Neural cell (in vitro differentiated cells): Measurements from ENCODE around the gene CFB. TPM values are rescaled to one million over a fixed set of nuclear protein-coding genes. Genes with fewer than 3 reads are reported as not detected.

ENCODE experiments used
- H2AFZ ChIP-seq: fragments of 200-600, 300-800 bp; sonication (generic), shearing (Covaris generic); 2 replicates; pipeline ENCODE4 v1.6.0; 2014; ENCODE audit warnings: low read depth, mild to moderate bottlenecking, antibody characterized with exemption, low read length, moderate library complexity
- H3F3A ChIP-seq: fragments of 200-600 bp; shearing (Covaris generic); 2 replicates; pipeline ENCODE4 v1.6.1; 2016; ENCODE audit warnings: mild to moderate bottlenecking, moderate library complexity, mixed read lengths, antibody characterized with exemption, low read length; ENCODE audit not compliant: insufficient read depth, poor library complexity, severe bottlenecking
- H3K27ac ChIP-seq: fragments of 200-600, 300-800 bp; sonication (generic), shearing (Covaris generic); 2 replicates; pipeline ENCODE4 v1.5.1; 2014; ENCODE audit warnings: mild to moderate bottlenecking, low read length, moderate library complexity
- H3K27me3 ChIP-seq: fragments of 300-800, 200-600 bp; sonication (generic), shearing (Covaris generic); 2 replicates; pipeline ENCODE4 v1.6.0; 2014; ENCODE audit warnings: mild to moderate bottlenecking, low read depth, low read length, moderate library complexity; ENCODE audit not compliant: insufficient read depth
- H3K36me3 ChIP-seq: fragments of 300-800, 200-600 bp; sonication (generic), shearing (Covaris generic); 2 replicates; pipeline ENCODE4 v1.5.1; 2014; ENCODE audit warnings: mild to moderate bottlenecking, antibody characterized with exemption, low read length, moderate library complexity; ENCODE audit not compliant: insufficient read depth
- H3K4me2 ChIP-seq: fragments of 300-800, 200-600 bp; sonication (generic), shearing (Covaris generic); 2 replicates; pipeline ENCODE4 v1.6.0; 2014; ENCODE audit warnings: mild to moderate bottlenecking, low read length
- H3K4me3 ChIP-seq: fragments of 300-800, 200-600 bp; sonication (generic), shearing (Covaris generic); 2 replicates; pipeline ENCODE4 v1.5.1; 2014; ENCODE audit warnings: mild to moderate bottlenecking, low read length, moderate library complexity
- H3K79me2 ChIP-seq: fragments of 200-600 bp; shearing (Covaris generic); replicated peaks from 2 replicates; pipeline ENCODE4 v1.6.0; 2014; ENCODE audit warnings: mild to moderate bottlenecking, low read length, moderate library complexity; ENCODE audit not compliant: insufficient read depth
- H3K9ac ChIP-seq: fragments of 300-800, 200-600 bp; sonication (generic), shearing (Covaris generic); 2 replicates; pipeline ENCODE4 v1.6.1; 2016; ENCODE audit warnings: mild to moderate bottlenecking, low read length, mixed read lengths
- H3K9me2 ChIP-seq: fragments of 200-600 bp; shearing (Covaris generic); 2 replicates; pipeline ENCODE4 v1.6.1; 2016; ENCODE audit warnings: mild to moderate bottlenecking, low read length, mixed read lengths; ENCODE audit not compliant: insufficient read depth
- H3K9me3 ChIP-seq: fragments of 200-600, 300-800 bp; sonication (generic), shearing (Covaris generic); 2 replicates; pipeline ENCODE4 v1.6.1; 2016; ENCODE audit warnings: mild to moderate bottlenecking, mixed run types, low read length, moderate library complexity, mixed read lengths
- H4K20me1 ChIP-seq: fragments of 200-600 bp; shearing (Covaris generic); 2 replicates; pipeline ENCODE4 v1.6.1; 2016; ENCODE audit warnings: mild to moderate bottlenecking, mixed run types; ENCODE audit not compliant: insufficient read depth
- EP300 ChIP-seq: fragments of 450-650 bp; conservative IDR thresholded peaks from 2 replicates; pipeline ENCODE4 v1.6.1; 2014; ENCODE audit warnings: antibody characterized with exemption, mild to moderate bottlenecking, moderate library complexity; ENCODE audit not compliant: poor library complexity, severe bottlenecking
- EZH2 ChIP-seq: fragments of 200-600, 300-800 bp; shearing (Covaris generic), sonication (generic); IDR thresholded peaks from 2 replicates; pipeline ENCODE4 v1.6.1; 2014; ENCODE audit warnings: antibody characterized with exemption, low read length, borderline replicate concordance, mild to moderate bottlenecking; ENCODE audit not compliant: insufficient read depth, poor library complexity, severe bottlenecking
- MXI1 ChIP-seq: fragments of 450-650 bp; conservative IDR thresholded peaks from 2 replicates; pipeline ENCODE4 v1.6.1; 2014; ENCODE audit warnings: antibody characterized with exemption, mild to moderate bottlenecking; ENCODE audit not compliant: poor library complexity, severe bottlenecking
- POLR2AphosphoS5 ChIP-seq: IDR thresholded peaks from 2 replicates; pipeline ENCODE4 v1.6.1; 2012
- RAD21 ChIP-seq: fragments of 450-650 bp; conservative IDR thresholded peaks from 2 replicates; pipeline ENCODE4 v1.6.1; 2014; ENCODE audit warnings: antibody characterized with exemption, mild to moderate bottlenecking, moderate library complexity
- SMC3 ChIP-seq: fragments of 450-650 bp; conservative IDR thresholded peaks from 2 replicates; pipeline ENCODE4 v1.6.1; 2014; ENCODE audit warnings: antibody characterized with exemption, mild to moderate bottlenecking, moderate library complexity; ENCODE audit not compliant: poor library complexity
- TAF1 ChIP-seq: IDR thresholded peaks from 2 replicates; pipeline ENCODE4 v1.6.1; 2012; ENCODE audit warnings: low read depth
- polyA plus RNA-seq: library from polyadenylated mRNA; depleted of rRNA; stranded (reverse); fragments of >200 nt; gene quantifications from 2 replicates; pipeline ENCODE4 v1.2.3, GENCODE V29; 2014
- TF ChIP-seq, protein P1 (sequence below): IDR thresholded peaks from 2 replicates; pipeline ENCODE4 v1.6.1; 2012; ENCODE audit warnings: borderline replicate concordance
- TF ChIP-seq, protein P2 (sequence below): fragments of 450-650 bp; IDR thresholded peaks from 2 replicates; pipeline ENCODE4 v1.5.1; 2014; ENCODE audit warnings: antibody characterized with exemption, mild to moderate bottlenecking, moderate library complexity; ENCODE audit not compliant: poor library complexity, severe bottlenecking

The CFB gene
- polyA plus RNA-seq, 1 donor from 2014 or later: 0.97 TPM

DNA sequence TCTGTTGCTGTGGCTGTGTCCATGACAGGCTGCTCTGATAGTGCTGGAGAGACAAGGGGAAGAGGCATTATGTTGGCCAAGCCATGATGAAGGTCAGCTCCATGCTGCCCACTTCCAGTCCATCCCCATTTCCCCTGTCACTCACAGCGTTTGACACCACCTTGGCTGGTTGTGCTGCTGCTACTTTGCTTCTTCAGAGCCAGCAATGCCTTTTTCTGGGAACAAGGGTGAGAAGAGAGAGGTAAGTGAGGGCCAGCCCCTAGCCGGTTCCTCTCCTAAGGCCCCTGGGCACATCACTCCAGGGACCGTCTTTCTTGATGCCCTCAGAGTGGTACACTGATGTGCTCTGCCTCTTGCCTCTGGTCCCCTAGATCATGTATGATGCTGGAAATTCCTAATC is 10.9 kb downstream of the CFB start:
- no peak for TF ChIP-seq POLR2AphosphoS5
- no peak for TF ChIP-seq MXI1
- no peak for TF ChIP-seq SMC3
- TF ChIP-seq EZH2: no peak
- TF ChIP-seq, protein P1, sequence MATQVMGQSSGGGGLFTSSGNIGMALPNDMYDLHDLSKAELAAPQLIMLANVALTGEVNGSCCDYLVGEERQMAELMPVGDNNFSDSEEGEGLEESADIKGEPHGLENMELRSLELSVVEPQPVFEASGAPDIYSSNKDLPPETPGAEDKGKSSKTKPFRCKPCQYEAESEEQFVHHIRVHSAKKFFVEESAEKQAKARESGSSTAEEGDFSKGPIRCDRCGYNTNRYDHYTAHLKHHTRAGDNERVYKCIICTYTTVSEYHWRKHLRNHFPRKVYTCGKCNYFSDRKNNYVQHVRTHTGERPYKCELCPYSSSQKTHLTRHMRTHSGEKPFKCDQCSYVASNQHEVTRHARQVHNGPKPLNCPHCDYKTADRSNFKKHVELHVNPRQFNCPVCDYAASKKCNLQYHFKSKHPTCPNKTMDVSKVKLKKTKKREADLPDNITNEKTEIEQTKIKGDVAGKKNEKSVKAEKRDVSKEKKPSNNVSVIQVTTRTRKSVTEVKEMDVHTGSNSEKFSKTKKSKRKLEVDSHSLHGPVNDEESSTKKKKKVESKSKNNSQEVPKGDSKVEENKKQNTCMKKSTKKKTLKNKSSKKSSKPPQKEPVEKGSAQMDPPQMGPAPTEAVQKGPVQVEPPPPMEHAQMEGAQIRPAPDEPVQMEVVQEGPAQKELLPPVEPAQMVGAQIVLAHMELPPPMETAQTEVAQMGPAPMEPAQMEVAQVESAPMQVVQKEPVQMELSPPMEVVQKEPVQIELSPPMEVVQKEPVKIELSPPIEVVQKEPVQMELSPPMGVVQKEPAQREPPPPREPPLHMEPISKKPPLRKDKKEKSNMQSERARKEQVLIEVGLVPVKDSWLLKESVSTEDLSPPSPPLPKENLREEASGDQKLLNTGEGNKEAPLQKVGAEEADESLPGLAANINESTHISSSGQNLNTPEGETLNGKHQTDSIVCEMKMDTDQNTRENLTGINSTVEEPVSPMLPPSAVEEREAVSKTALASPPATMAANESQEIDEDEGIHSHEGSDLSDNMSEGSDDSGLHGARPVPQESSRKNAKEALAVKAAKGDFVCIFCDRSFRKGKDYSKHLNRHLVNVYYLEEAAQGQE: no peak
- TF ChIP-seq TAF1: no peak
- no peak for TF ChIP-seq RAD21
- TF ChIP-seq EP300: no peak
- TF ChIP-seq, protein P2, sequence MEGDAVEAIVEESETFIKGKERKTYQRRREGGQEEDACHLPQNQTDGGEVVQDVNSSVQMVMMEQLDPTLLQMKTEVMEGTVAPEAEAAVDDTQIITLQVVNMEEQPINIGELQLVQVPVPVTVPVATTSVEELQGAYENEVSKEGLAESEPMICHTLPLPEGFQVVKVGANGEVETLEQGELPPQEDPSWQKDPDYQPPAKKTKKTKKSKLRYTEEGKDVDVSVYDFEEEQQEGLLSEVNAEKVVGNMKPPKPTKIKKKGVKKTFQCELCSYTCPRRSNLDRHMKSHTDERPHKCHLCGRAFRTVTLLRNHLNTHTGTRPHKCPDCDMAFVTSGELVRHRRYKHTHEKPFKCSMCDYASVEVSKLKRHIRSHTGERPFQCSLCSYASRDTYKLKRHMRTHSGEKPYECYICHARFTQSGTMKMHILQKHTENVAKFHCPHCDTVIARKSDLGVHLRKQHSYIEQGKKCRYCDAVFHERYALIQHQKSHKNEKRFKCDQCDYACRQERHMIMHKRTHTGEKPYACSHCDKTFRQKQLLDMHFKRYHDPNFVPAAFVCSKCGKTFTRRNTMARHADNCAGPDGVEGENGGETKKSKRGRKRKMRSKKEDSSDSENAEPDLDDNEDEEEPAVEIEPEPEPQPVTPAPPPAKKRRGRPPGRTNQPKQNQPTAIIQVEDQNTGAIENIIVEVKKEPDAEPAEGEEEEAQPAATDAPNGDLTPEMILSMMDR: no peak
- Histone ChIP-seq H4K20me1 (no peaks in the 10 kb centered on the region), H3K9me3 (no peaks in the 10 kb centered on the region), H3K9me2 (no peaks in the 10 kb centered on the region), H3K4me3 (no peak overlapping the region), H3K27me3 (no peaks in the 10 kb centered on the region), H3K79me2 (peaks cover 24% of the 10 kb centered on the region), H3K27ac (no peak overlapping the region), H3F3A (no peaks in the 10 kb centered on the region), H3K36me3 (no peaks in the 10 kb centered on the region), H2AFZ (no peak overlapping the region), H3K9ac (no peak overlapping the region), H3K4me2 (no peak overlapping the region)

DNA sequence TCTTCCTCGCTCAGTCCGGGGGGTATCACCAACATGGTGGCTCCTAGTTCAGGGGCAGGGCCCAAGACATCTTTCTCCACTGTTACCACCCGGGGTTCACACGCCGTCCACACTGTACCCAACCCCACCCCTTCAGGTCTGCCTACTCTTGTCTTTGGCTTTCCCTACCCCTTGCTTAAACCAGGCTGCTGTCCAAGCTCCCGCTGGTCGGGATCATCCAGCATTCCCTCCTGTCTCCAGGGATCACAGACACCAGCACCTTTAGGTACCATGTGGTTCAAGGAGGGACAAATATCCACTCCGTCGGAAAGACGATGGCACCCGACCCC is 12.5 kb downstream of the CFB start:
- peaks cover 24% of the 10 kb centered on the region for H3K79me2 ChIP-seq
- no peaks in the 10 kb centered on the region for H3K27me3 ChIP-seq
- no peaks in the 10 kb centered on the region for H3F3A ChIP-seq
- H3K9ac ChIP-seq: peak overlapping the region; percentile 94
- peak overlapping the region; percentile 83 for H3K27ac ChIP-seq
- H4K20me1 ChIP-seq: no peaks in the 10 kb centered on the region
- no peaks in the 10 kb centered on the region for H3K9me2 ChIP-seq
- H2AFZ ChIP-seq: peak overlapping the region; percentile 63
- peak overlapping the region; percentile 70 for H3K4me2 ChIP-seq
- H3K9me3 ChIP-seq: no peaks in the 10 kb centered on the region
- no peaks in the 10 kb centered on the region for H3K36me3 ChIP-seq
- TF ChIP-seq RAD21: no peak
- TF ChIP-seq, protein P2: no peak
- TF ChIP-seq EZH2: no peak
- TF ChIP-seq SMC3: no peak
- H3K4me3 ChIP-seq: peak overlapping the region; percentile 98
